HG02571 (cell line): ENCODE data around the gene TMUB1.

Experiments used
- ATAC-seq: cut with Tn5 transposase; IDR thresholded peaks from one replicate; pipeline ENCODE4 v1.9.1; 2021; ENCODE audit warnings: mild to moderate bottlenecking, moderate library complexity; ENCODE audit not compliant: unreplicated experiment

TMUB1 gene

GRCh38 chr7:151035026-151035717 lies 48.1 kb downstream of the TMUB1 start:
- ATAC-seq: no peak

- no peak for ATAC-seq
Observed at GRCh38 chr7:151034312-151035025, 48.8 kb downstream of the TMUB1 start.

DNA sequence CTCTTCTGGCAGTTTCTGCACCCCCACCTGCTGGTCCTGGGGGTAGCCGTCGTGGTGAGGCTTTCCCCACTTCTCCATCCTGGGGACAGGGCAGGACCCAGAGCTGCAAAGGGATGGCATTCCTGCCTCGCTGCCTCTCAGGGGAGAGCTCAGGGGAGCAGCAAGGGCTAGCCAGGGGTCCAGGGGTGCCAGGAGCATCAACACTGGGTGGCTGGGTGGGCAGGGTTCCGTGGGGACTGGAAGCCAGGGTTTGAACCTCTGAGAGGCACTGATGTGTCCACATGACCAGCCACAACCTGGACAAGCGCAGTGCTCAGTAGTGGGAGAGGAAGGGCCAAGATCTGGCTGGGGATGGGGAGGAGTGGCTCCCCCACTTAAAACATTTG lies 49.4 kb downstream of the TMUB1 start:
- no peak for ATAC-seq

- ATAC-seq: no peak
Observed at GRCh38 chr7:151032936-151033863, 50.1 kb downstream of the TMUB1 start.
